Activated naive CD4-positive, alpha-beta T cell treated with anti-CD3 and anti-CD28 coated beads for 36 hours (primary cell): ENCODE data around the gene TREX2. TPM values are rescaled to one million over a fixed set of nuclear protein-coding genes. Genes with fewer than 3 reads are reported as not detected.
A peak's percentile ranks its signal among the peaks of the same experiment; 100 is the strongest.
"Not testable (repeated sequence)": the region's sequence is repeated elsewhere in the genome, so short reads cannot be mapped to it uniquely, and the experiment has no call there.

Source experiments
- CTCF ChIA-PET: fragments of 350-600 bp; sonication (Branson Sonifier 250); formaldehyde crosslinking; loops from one replicate; lab custom pipeline; 2021; ENCODE audit warnings: antibody characterized with exemption; lab: Charles Lee
- DNase-seq: peaks from one replicate; pipeline ENCODE4 v3.0.0-alpha.2; 2020
- H3K27ac Mint-ChIP-seq: one replicate; pipeline ENCODE4 v1.8.0; 2021; ENCODE audit warnings: mild to moderate bottlenecking, mixed read lengths
- H3K27me3 Mint-ChIP-seq: one replicate; pipeline ENCODE4 v1.8.0; 2021; ENCODE audit warnings: low read depth, mixed read lengths
- H3K36me3 Mint-ChIP-seq: one replicate; pipeline ENCODE4 v1.8.0; 2021; ENCODE audit warnings: low read depth, mixed read lengths
- H3K4me1 Mint-ChIP-seq: one replicate; pipeline ENCODE4 v1.8.0; 2021; ENCODE audit warnings: low read depth, mixed read lengths
- H3K4me3 Mint-ChIP-seq: one replicate; pipeline ENCODE4 v1.8.0; 2021; ENCODE audit warnings: mild to moderate bottlenecking, moderate library complexity, mixed read lengths
- H3K9me3 Mint-ChIP-seq: one replicate; pipeline ENCODE4 v1.8.0; 2021; ENCODE audit warnings: mixed read lengths
- intact Hi-C: fragments of 100-400 bp; cut with micrococcal nuclease; formaldehyde crosslinking; loops from one replicate; pipeline ENCODE4 v1.15.1; 2023
- total RNA-seq, 2 experiments: library from RNA; stranded (reverse); gene quantifications; one replicate each; pipeline ENCODE4 v1.2.3, GENCODE V29; 2021

TREX2 gene
- total RNA-seq, 2 experiments from 2014 or later, result 1.0 to 1.2 TPM

DNA sequence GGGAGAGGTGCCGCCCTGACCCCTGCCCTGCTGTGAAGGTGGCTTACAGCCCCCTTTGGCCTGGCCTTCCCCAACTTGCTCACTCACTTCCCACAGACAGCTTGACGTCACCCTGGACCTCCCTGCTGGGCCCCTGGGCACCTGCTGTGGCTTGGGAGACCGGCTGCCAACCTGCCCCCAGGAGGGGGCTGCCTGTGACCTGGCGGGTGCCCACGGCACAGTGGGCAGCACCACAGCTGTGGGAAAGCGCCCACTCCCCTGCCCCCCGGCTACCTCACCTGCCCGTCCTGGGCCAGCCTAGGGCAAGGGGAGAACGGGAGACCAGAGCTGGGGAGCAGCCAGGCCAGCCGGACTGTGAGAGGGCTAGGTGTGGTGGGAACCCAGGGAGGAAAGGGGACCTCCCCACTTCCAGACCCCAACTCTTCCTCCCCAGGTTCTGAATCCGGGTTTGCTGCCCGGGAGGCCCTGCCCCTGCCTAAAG, 36.9 kb downstream of the TREX2 start:
- no peak overlapping the region for H3K27ac Mint-ChIP-seq
- no peaks in the 10 kb centered on the region for H3K27me3 Mint-ChIP-seq
- CTCF ChIA-PET, result no interaction called here
- peaks cover 7% of the 10 kb centered on the region for H3K4me1 Mint-ChIP-seq
- H3K36me3 Mint-ChIP-seq, result no peaks in the 10 kb centered on the region
- no peak for DNase-seq
- no peaks in the 10 kb centered on the region for H3K9me3 Mint-ChIP-seq
- intact Hi-C loops, result loop anchor here (10.0 kb wide), 1 partner anchor 56 kb away; no protein-coding TSS in a partner anchor
- H3K4me3 Mint-ChIP-seq, result no peak overlapping the region

GRCh38 chrX:153408221-153408721, 37.6 kb downstream of the TREX2 start:
- Mint-ChIP-seq H3K9me3 (no peaks in the 10 kb centered on the region), H3K27me3 (no peaks in the 10 kb centered on the region), H3K4me1 (peaks cover 7% of the 10 kb centered on the region), H3K4me3 (no peak overlapping the region), H3K27ac (no peak overlapping the region), H3K36me3 (no peaks in the 10 kb centered on the region)
- CTCF ChIA-PET, result no interaction called here
- intact Hi-C loops, result loop anchor here (10.0 kb wide), 1 partner anchor 57 kb away; no protein-coding TSS in a partner anchor
- no peak for DNase-seq

DNA sequence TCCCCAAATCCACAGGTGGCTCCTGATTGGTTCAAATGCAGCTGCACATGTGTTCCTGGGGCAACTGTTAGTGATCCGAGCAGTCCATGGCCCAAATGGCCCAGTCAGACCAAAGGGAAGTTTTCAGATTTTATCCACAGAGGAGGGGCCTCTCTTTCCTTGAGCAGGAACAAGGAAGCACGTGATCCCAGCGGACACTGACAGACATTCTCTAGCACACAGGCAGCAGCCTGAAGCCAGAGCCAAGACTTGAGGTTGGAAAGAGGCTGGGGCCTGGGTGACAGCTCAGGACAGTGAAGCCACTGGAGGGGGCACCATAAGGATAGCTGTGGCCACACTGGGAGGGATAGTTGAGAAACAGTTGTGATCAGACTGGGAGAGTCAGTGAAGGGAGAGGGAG, 38.1 kb downstream of the TREX2 start:
- Mint-ChIP-seq H3K4me3 (no peak overlapping the region), H3K27me3 (no peaks in the 10 kb centered on the region), H3K4me1 (peaks cover 7% of the 10 kb centered on the region), H3K27ac (no peak overlapping the region), H3K36me3 (no peaks in the 10 kb centered on the region), H3K9me3 (no peaks in the 10 kb centered on the region)
- intact Hi-C loops, result loop anchor here (10.0 kb wide), 1 partner anchor 57 kb away; no protein-coding TSS in a partner anchor
- no peak for DNase-seq
- CTCF ChIA-PET, result no interaction called here

- H3K27ac Mint-ChIP-seq, result no peak overlapping the region
- H3K4me1 Mint-ChIP-seq, result peaks cover 1% of the 10 kb centered on the region
- H3K27me3 Mint-ChIP-seq, result no peaks in the 10 kb centered on the region
- CTCF ChIA-PET, result no interaction called here
- intact Hi-C loops, result loop anchor here (10.0 kb wide), 1 partner anchor 58 kb away; no protein-coding TSS in a partner anchor
- H3K9me3 Mint-ChIP-seq, result no peaks in the 10 kb centered on the region
- DNase-seq, result no peak
- no peaks in the 10 kb centered on the region for H3K36me3 Mint-ChIP-seq
- H3K4me3 Mint-ChIP-seq, result no peak overlapping the region
These were observed 39.0 kb downstream of the TREX2 start for GRCh38 chrX:153406903-153407302.

- no peaks in the 10 kb centered on the region for H3K27me3 Mint-ChIP-seq
- H3K4me3 Mint-ChIP-seq, result no peak overlapping the region
- DNase-seq, result no peak
- no peaks in the 10 kb centered on the region for H3K9me3 Mint-ChIP-seq
- H3K36me3 Mint-ChIP-seq, result no peaks in the 10 kb centered on the region
- H3K27ac Mint-ChIP-seq, result no peak overlapping the region
- CTCF ChIA-PET, result interaction anchor here (1.1 kb wide), 1 partner anchor 102 kb away, joined by 3 read pairs; no protein-coding TSS in a partner anchor
- H3K4me1 Mint-ChIP-seq, result no peaks in the 10 kb centered on the region
- intact Hi-C loops, result loop anchor here (10.0 kb wide), 1 partner anchor 59 kb away; no protein-coding TSS in a partner anchor
These were observed 39.8 kb downstream of the TREX2 start for GRCh38 chrX:153406011-153406410.

GRCh38 chrX:153405426-153405825, 40.4 kb downstream of the TREX2 start:
- Mint-ChIP-seq H3K27me3 (no peaks in the 10 kb centered on the region), H3K4me1 (no peaks in the 10 kb centered on the region), H3K4me3 (no peak overlapping the region), H3K9me3 (no peaks in the 10 kb centered on the region), H3K36me3 (no peaks in the 10 kb centered on the region), H3K27ac (no peak overlapping the region)
- CTCF ChIA-PET, result interaction anchor here (1.1 kb wide), 1 partner anchor 102 kb away, joined by 3 read pairs; no protein-coding TSS in a partner anchor
- DNase-seq, result no peak
- intact Hi-C loops, result loop anchor here (10.0 kb wide), 1 partner anchor 59 kb away; no protein-coding TSS in a partner anchor

- H3K27me3 Mint-ChIP-seq, H3K27ac Mint-ChIP-seq, H3K4me3 Mint-ChIP-seq, H3K4me1 Mint-ChIP-seq, H3K36me3 Mint-ChIP-seq, DNase-seq, H3K9me3 Mint-ChIP-seq, CTCF ChIA-PET: not testable (repeated sequence)
- intact Hi-C loops, result loop anchor here (10.0 kb wide), 1 partner anchor 60 kb away; no protein-coding TSS in a partner anchor
These were observed 41.5 kb downstream of the TREX2 start for GRCh38 chrX:153404333-153404732.

- intact Hi-C loops, result loop anchor here (10.0 kb wide), 1 partner anchor 64 kb away; no protein-coding TSS in a partner anchor
- CTCF ChIA-PET, result no interaction called here
These were observed 44.6 kb downstream of the TREX2 start, which contains the start of gene PNMA6E for GRCh38 chrX:153401133-153401764. TSS of gene PNMA6E (minus strand) at chrX:153401350. CDS start at chrX:153398849, 2,501 bp downstream.

DNA sequence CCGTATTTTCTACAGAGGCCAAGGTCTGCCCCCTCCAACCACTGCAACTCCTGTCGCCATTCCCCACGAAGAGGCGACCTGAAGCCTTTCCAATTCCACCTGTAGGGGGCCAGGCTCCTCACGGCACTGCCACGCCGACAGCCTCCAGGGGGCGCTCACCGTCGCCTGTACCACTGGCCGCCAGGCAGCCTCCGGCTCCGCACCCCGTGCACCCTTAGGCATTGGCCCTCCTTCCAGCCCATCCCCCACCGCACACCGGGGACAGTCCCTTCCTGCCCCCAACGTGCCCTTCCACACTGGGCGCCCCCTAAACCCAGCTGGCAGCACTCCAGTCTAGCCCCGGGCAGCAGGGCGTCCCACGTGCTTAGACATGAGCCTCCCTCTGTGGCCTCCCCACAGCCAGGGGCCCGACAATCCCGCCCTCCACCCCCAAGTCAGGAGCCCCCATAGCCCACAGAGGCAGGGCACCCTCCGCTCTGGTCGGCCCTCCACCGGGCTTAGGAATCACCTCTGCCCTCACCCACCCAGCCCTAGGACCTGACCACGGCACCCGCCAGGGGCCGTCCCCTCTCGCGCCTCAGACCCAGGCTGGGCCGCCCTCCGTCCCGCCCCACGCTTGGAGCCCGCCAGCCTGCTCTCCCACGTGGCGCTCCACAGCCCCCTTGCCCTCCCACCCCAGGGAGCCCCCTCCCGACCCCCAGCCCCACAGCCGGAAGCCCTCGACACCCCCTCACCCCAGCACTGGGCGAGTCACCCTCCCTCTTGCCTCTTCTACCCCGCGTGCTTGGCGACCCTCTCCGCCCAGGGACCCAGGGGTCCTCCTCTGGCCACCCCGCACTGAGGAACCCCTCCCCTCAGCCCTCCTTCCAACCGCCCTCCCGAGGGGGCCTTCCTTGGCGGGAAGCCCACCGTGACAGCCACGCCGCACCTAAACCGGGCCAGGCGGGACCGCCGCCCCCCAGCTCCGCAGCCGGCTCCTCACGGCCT, 45.4 kb downstream of the TREX2 start:
- H3K4me1 Mint-ChIP-seq, result peaks cover 1% of the 10 kb centered on the region
- peak; percentile 66 for DNase-seq
- H3K4me3 Mint-ChIP-seq, result no peak overlapping the region
- intact Hi-C loops, result loop anchor here (10.0 kb wide), 1 partner anchor 64 kb away; no protein-coding TSS in a partner anchor
- no peaks in the 10 kb centered on the region for H3K27me3 Mint-ChIP-seq
- CTCF ChIA-PET, result interaction anchor here (1.2 kb wide), 1 partner anchor 19 kb away, joined by 3 read pairs; no protein-coding TSS in a partner anchor
- no peaks in the 10 kb centered on the region for H3K9me3 Mint-ChIP-seq
- no peak overlapping the region for H3K27ac Mint-ChIP-seq
- no peaks in the 10 kb centered on the region for H3K36me3 Mint-ChIP-seq

More at GRCh38 chrX:153401133-153401764, 44.6 kb downstream of the TREX2 start, which contains the start of gene PNMA6E:
- no peaks in the 10 kb centered on the region for H3K4me1 Mint-ChIP-seq
- H3K27me3 Mint-ChIP-seq, result no peaks in the 10 kb centered on the region
- no peak for DNase-seq
- no peak within 1 kb of the TSS for H3K4me3 Mint-ChIP-seq
- H3K36me3 Mint-ChIP-seq, result no peaks in the 10 kb centered on the region
- H3K27ac Mint-ChIP-seq, result no peak within 1 kb of the TSS
- H3K9me3 Mint-ChIP-seq, result no peaks in the 10 kb centered on the region

GRCh38 chrX:153398275-153398960, 47.4 kb downstream of the TREX2 start:
- CTCF ChIA-PET, result no interaction called here

GRCh38 chrX:153397256-153397960, 48.4 kb downstream of the TREX2 start:
- Mint-ChIP-seq H3K9me3 (no peaks in the 10 kb centered on the region), H3K36me3 (no peaks in the 10 kb centered on the region), H3K4me1 (peaks cover 1% of the 10 kb centered on the region)

More at GRCh38 chrX:153398275-153398960, 47.4 kb downstream of the TREX2 start:
- no peaks in the 10 kb centered on the region for H3K27me3 Mint-ChIP-seq
- no peak overlapping the region for H3K27ac Mint-ChIP-seq
- H3K36me3 Mint-ChIP-seq, result no peaks in the 10 kb centered on the region
- peaks cover 1% of the 10 kb centered on the region for H3K4me1 Mint-ChIP-seq
- no peak overlapping the region for H3K4me3 Mint-ChIP-seq
- DNase-seq, result no peak
- intact Hi-C loops, result no loop called here
- H3K9me3 Mint-ChIP-seq, result no peaks in the 10 kb centered on the region

More at GRCh38 chrX:153397256-153397960, 48.4 kb downstream of the TREX2 start:
- Mint-ChIP-seq H3K27ac (no peak overlapping the region), H3K4me3 (no peak overlapping the region), H3K27me3 (no peaks in the 10 kb centered on the region)
- no peak for DNase-seq
- intact Hi-C loops, result no loop called here
- CTCF ChIA-PET, result no interaction called here
